ENCODE data around the gene PROZ.

PROZ gene

GRCh38 chr13:113205428-113205931, 47.0 kb downstream of the PROZ start:
- no peak for DNase-seq (ENCODE audit: low spot score)

- no peak for DNase-seq (ENCODE audit: low spot score)
Measured at GRCh38 chr13:113207460-113207859, 49.0 kb downstream of the PROZ start.

- DNase-seq (ENCODE audit: low spot score), result peak; percentile 46
Measured at GRCh38 chr13:113207890-113208420, 49.5 kb downstream of the PROZ start.

- DNase-seq (ENCODE audit: low spot score), result peak; percentile 85
Measured at GRCh38 chr13:113208421-113209335, 50.2 kb downstream of the PROZ start, which contains the start of gene PCID2. TSS of gene PCID2 (minus strand) at chr13:113208669. CDS start at chr13:113208634, 35 bp downstream.

- peak; percentile 77 for DNase-seq (ENCODE audit: low spot score)
Measured at GRCh38 chr13:113209336-113209758, 50.9 kb downstream of the PROZ start, which contains the start of gene CUL4A. TSS of gene CUL4A (plus strand) at chr13:113209613. CDS start at chr13:113209628, 15 bp downstream.

GRCh38 chr13:113209759-113210421, 51.4 kb downstream of the PROZ start:
- peak; percentile 85 for DNase-seq (ENCODE audit: low spot score)

GRCh38 chr13:113210833-113211232, 52.4 kb downstream of the PROZ start:
- DNase-seq (ENCODE audit: low spot score), result no peak

- no peak for DNase-seq (ENCODE audit: low spot score)
Measured at GRCh38 chr13:113211774-113212173, 53.3 kb downstream of the PROZ start.

- DNase-seq (ENCODE audit: low spot score), result peak; percentile 56
Measured at GRCh38 chr13:113216254-113217048, 58.0 kb downstream of the PROZ start.

- DNase-seq (ENCODE audit: low spot score), result no peak
Measured at GRCh38 chr13:113218586-113218985, 60.1 kb downstream of the PROZ start.

- DNase-seq (ENCODE audit: low spot score), result no peak
Measured at GRCh38 chr13:113219256-113219940, 61.0 kb downstream of the PROZ start.

- no peak for DNase-seq (ENCODE audit: low spot score)
Measured at GRCh38 chr13:113220141-113220598, 61.7 kb downstream of the PROZ start.

- DNase-seq (ENCODE audit: low spot score), result no peak
Measured at GRCh38 chr13:113220877-113221276, 62.4 kb downstream of the PROZ start.
